GM12865 (cell line): ENCODE data around the gene JOSD2.

ENCODE experiments used
- DNase-seq: peaks from one replicate; pipeline ENCODE4 v3.0.0; 2010; ENCODE audit warnings: low read depth
- H3K4me3 ChIP-seq: 2 replicates; pipeline ENCODE4 v1.5.1; 2011; ENCODE audit warnings: mild to moderate bottlenecking, low read depth, low read length, control low read depth
- TF ChIP-seq, protein P1 (sequence below): IDR thresholded peaks from 2 replicates; pipeline ENCODE4 v1.5.1; 2011; ENCODE audit warnings: low read length, control low read depth, low read depth, inconsistent platforms; ENCODE audit not compliant: insufficient read depth; ENCODE audit errors: missing control alignments

JOSD2 gene

DNA sequence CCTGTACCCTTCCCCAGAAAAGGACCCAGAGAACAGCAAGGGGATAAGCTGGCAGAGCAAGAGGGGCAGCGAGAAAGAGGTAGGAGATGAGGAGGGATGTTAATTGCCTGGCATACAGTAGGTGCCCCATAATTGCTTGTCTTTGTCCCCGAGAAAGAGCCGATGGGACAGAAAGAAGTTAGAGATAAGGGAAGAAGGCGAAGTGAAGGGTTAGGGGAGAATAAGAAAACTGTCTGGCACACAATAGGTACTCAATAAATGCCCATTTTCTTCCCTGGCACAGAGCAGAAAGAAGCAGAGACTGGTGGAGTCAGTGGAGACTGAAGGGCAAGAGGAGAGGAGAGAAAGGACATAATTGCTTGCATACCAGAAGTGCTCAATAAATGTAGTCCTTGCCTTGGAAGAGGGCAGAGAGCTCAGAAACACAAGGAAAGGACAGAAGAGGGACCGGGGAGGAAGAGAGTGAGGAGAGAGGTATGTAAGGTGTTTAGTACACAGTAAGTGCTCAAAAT is 15.9 kb downstream of the JOSD2 start:
- no peak for DNase-seq
- no peak overlapping the region for H3K4me3 ChIP-seq
- TF ChIP-seq, protein P1, sequence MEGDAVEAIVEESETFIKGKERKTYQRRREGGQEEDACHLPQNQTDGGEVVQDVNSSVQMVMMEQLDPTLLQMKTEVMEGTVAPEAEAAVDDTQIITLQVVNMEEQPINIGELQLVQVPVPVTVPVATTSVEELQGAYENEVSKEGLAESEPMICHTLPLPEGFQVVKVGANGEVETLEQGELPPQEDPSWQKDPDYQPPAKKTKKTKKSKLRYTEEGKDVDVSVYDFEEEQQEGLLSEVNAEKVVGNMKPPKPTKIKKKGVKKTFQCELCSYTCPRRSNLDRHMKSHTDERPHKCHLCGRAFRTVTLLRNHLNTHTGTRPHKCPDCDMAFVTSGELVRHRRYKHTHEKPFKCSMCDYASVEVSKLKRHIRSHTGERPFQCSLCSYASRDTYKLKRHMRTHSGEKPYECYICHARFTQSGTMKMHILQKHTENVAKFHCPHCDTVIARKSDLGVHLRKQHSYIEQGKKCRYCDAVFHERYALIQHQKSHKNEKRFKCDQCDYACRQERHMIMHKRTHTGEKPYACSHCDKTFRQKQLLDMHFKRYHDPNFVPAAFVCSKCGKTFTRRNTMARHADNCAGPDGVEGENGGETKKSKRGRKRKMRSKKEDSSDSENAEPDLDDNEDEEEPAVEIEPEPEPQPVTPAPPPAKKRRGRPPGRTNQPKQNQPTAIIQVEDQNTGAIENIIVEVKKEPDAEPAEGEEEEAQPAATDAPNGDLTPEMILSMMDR = no peak

DNA sequence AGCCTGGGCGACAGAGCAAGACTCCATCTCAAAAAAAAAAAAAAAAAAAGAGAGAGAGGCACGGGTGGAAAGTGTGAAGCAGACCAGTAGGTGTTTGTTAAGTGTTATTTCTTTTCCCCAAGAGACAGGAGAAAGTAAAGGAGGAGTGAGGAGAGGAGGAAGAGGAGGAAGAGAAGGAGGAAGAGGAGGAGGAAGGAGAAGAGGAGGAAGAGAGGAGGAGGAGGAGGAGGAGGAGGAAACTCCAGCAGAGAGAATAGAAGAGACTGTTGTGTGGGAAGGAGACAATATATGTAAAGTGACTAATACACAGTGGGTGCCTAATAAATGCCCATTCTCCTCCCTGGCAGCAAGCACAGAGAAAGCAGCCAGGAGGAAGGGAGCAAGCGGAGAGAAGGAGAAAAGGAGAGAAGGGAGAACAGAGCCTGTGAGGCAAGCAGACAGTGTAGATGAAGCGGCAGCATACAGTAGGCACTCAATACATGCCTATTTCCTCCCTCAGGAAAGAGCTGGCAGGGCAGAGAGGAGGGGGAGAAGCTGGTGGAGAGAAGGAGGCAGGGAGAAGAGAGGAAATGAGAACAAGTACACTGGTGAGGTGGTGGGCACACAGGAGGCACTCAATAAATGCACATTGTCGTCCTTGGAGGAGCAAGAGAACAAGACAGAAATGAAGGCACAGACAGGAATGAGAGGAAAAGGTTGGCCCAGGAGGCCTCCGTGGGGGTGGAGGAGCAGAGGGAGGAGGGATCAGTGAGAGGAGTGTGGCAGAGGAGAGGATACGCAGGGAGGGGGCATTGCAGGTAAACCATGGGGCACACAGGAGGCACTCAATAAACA is 16.6 kb downstream of the JOSD2 start:
- DNase-seq = no peak
- TF ChIP-seq, protein P1 = no peak

DNA sequence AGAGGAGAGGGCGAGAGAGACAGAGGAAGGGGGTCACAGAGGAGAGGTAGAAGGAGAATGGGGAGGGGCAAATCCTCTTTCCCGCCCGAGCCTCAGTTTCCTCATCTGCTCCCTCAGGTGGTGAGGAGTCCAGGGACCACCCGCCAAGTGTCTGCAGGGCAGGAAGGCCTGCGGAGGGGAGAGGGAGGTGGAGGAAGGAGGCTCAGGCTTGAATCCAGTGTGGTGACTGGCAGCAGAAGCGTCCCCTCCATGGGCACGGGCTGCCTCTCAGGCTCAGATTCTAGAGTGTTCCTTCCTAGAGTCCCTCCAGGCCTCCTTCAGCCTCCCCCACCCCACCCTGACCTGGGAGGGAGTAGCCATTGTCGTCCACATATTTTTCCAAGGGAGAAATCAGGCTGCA is 17.8 kb downstream of the JOSD2 start:
- TF ChIP-seq, protein P1 = no peak
- no peak overlapping the region for H3K4me3 ChIP-seq
- DNase-seq = no peak

More for the DNA sequence above, 16.6 kb downstream of the JOSD2 start:
- no peak overlapping the region for H3K4me3 ChIP-seq

DNA sequence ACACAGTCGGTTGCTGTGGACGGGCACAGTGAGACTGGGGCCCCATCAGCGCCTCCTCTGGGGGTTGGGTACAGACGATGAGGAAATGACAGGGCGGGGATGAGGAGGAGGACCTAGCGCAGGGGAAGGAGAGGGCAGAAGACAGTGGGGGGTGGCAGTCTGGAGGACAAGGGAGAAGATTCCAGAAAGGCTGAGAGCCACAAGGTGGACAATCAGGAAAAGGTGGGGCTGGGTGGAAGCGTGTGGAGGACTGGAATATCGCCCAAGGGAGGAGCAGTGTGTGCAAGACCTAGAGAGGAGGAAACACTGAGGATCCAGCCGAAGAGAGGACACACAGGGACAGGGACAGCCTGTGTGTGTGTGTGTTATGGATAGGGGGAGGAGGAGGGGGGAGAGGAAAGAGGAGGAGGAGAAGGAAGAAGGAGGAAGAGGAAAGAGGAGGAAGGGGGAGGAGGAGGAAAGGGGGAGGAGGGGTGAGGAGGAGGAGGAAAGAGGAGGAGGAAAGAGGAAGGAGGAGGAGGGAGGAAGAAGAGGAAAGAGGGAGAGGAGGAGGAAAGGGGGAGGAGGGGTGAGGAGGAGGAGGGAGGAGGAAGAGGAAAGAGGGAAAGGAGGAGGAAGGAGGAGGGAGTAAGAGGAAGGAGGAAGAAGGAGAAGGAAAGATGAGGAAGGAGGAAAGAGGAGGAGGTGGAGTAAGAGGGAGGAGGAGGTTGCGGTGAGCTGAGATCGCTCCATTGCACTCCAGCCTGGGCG is 18.5 kb downstream of the JOSD2 start:
- no peak for DNase-seq
- H3K4me3 ChIP-seq = no peak overlapping the region
- TF ChIP-seq, protein P1 = no peak

DNA sequence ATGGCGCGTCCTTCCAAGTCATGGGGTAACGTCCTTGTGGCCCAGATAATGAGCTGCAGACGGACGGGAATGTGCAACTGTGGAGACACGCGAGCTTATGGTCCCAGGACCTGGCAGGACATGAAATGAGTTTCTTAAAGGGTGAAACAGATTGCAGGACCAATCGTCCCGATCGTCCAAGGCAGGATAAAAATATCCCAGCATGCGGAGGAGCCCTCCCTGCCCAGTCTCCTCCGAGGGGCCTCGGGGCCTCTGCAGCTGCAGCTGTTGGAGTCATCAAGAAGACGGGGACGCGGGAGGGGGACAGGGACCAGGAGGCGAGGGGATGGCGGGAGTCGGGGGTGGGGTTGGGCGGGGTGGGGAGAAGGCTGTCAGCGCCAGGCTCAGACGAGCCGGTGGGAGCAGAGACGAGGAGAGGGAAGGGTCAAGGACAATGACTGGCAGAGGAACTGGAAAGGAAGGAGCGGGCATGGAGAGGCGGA is 20.0 kb downstream of the JOSD2 start:
- TF ChIP-seq, protein P1 = no peak
- no peak for DNase-seq
- H3K4me3 ChIP-seq = no peak overlapping the region

DNA sequence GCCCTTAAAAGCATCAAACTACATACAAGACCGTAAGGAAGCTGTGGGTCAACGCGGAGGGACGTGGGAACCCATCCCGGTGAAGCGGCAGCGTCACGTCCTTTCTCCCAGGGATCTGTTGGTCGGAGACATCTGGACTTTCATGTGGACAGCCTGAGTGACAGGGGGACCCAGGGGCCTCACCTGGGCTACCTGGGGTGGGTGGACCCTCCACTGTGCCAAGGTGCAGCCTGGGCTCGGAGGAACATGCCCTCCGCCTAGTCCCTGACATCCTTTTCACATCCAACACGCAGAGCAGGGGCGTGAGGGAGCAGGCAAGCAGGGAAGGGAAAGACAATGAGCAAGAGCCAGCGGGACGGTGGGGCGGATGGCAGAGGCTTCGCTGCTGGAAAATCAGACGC is 20.6 kb downstream of the JOSD2 start:
- no peak overlapping the region for H3K4me3 ChIP-seq
- DNase-seq = no peak
- TF ChIP-seq, protein P1 = no peak
